Suprapubic skin (tissue), 4 donors: ENCODE results near the gene PLCL2. TPM values are rescaled to one million over a fixed set of nuclear protein-coding genes. Genes with fewer than 3 reads are reported as not detected.
A peak's percentile ranks its signal among the peaks of the same experiment; 100 is the strongest.

Source experiments
- DNase-seq, 2 donors: peaks; one replicate each; pipeline ENCODE4 v3.0.0-alpha.2; 2019; ENCODE audit warnings: low spot score in 2 of 2
- H3K27ac ChIP-seq: fragments of 200-600 bp; sonication (generic); one replicate; pipeline ENCODE4 v1.5.1; 2019
- H3K27me3 ChIP-seq: fragments of 200-600 bp; sonication (generic); one replicate; pipeline ENCODE4 v1.5.1; 2019
- H3K36me3 ChIP-seq: fragments of 200-600 bp; sonication (generic); one replicate; pipeline ENCODE4 v1.5.1; 2019
- H3K4me1 ChIP-seq: fragments of 200-600 bp; sonication (generic); one replicate; pipeline ENCODE4 v1.5.1; 2019
- H3K4me3 ChIP-seq: fragments of 200-600 bp; sonication (generic); one replicate; pipeline ENCODE4 v1.5.1; 2019; ENCODE audit warnings: mild to moderate bottlenecking
- H3K9me3 ChIP-seq: fragments of 200-600 bp; sonication (generic); one replicate; pipeline ENCODE4 v1.5.1; 2019
- EP300 ChIP-seq: sonication (generic); formaldehyde crosslinking; IDR thresholded peaks from one replicate; pipeline ENCODE4 v1.6.1; 2017; ENCODE audit warnings: antibody characterized with exemption
- POLR2A ChIP-seq, 2 donors: fragments of 450-650 bp; IDR thresholded peaks; one replicate each; pipeline ENCODE4 v1.6.1; 2017; ENCODE audit warnings: antibody characterized with exemption in 2 of 2, mild to moderate bottlenecking in 2 of 2, moderate library complexity in 2 of 2
- POLR2AphosphoS5 ChIP-seq, 3 donors: sonication (generic); formaldehyde crosslinking; IDR thresholded peaks; one replicate each; pipeline ENCODE4 v1.6.1; 2017; ENCODE audit warnings: antibody characterized with exemption in 3 of 3
- WGBS: methylation state at CpG from one replicate; pipeline ENCODE4 v1.1.5; 2018; 5-methylcytosine and 5-hydroxymethylcytosine counted together
- total RNA-seq, 4 donors: library from RNA; depleted of rRNA; stranded (reverse); fragments of >200 nt; gene quantifications; one replicate each; pipeline ENCODE4 v1.1.0, GENCODE V29; 2016
- TF ChIP-seq, protein P1 (sequence below), 2 donors: fragments of 200-600 bp in 1 of 2; fragments of 450-650 bp in 1 of 2; sonication (generic) in 1 of 2; IDR thresholded peaks; one replicate each; pipeline ENCODE4 v1.5.1; 2016 to 2019; ENCODE audit warnings: antibody characterized with exemption in 2 of 2, mild to moderate bottlenecking in 1 of 2, moderate library complexity in 1 of 2

PLCL2 gene
- total RNA-seq, 4 donors from 2014 or later: 1.5 to 4.2 (median 1.9) TPM

- Histone ChIP-seq H3K27me3 (no peaks in the 10 kb centered on the region), H3K36me3 (no peaks in the 10 kb centered on the region), H3K9me3 (no peaks in the 10 kb centered on the region), H3K27ac (no peak overlapping the region), H3K4me3 (no peak overlapping the region), H3K4me1 (no peaks in the 10 kb centered on the region)
- 81% methylated on average over 1 of the region's 1 CpG for WGBS
- no peak for DNase-seq
- TF ChIP-seq, protein P1, sequence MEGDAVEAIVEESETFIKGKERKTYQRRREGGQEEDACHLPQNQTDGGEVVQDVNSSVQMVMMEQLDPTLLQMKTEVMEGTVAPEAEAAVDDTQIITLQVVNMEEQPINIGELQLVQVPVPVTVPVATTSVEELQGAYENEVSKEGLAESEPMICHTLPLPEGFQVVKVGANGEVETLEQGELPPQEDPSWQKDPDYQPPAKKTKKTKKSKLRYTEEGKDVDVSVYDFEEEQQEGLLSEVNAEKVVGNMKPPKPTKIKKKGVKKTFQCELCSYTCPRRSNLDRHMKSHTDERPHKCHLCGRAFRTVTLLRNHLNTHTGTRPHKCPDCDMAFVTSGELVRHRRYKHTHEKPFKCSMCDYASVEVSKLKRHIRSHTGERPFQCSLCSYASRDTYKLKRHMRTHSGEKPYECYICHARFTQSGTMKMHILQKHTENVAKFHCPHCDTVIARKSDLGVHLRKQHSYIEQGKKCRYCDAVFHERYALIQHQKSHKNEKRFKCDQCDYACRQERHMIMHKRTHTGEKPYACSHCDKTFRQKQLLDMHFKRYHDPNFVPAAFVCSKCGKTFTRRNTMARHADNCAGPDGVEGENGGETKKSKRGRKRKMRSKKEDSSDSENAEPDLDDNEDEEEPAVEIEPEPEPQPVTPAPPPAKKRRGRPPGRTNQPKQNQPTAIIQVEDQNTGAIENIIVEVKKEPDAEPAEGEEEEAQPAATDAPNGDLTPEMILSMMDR (IDR thresholded peaks at IDR 0.05): no peak
- TF ChIP-seq POLR2AphosphoS5 (IDR thresholded peaks at IDR 0.05) (no peak), EP300 (no peak), POLR2A (IDR thresholded peaks at IDR 0.05) (no peak)
These were observed 142.6 kb downstream of the PLCL2 start for GRCh38 chr3:17027318-17027717.

DNA sequence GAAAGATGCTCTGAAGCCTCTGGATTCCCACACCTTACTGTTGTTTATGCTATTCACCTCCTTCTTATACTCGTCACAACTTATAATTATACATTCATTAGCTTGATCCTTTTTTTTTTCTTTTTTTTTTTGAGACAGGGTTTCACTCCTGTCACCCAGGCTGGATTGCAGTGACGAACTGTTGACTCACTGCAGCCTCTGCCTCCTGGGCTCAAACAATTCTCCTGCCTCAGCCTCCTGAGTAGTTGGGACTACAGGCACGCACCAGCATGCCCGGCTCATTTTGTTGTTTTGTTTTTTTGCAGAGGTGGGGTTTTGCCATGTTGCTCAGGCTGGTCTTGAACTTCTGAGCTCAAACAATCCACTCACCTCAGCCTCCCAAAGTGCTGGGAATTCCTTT lies 143.6 kb downstream of the PLCL2 start:
- no peaks in the 10 kb centered on the region for H3K36me3 ChIP-seq
- DNase-seq: no peak
- TF ChIP-seq POLR2A (IDR thresholded peaks at IDR 0.05): no peak
- TF ChIP-seq, protein P1 (IDR thresholded peaks at IDR 0.05): no peak
- TF ChIP-seq POLR2AphosphoS5 (IDR thresholded peaks at IDR 0.05): no peak
- no peak for TF ChIP-seq EP300
- H3K27ac ChIP-seq: no peak overlapping the region
- H3K4me3 ChIP-seq: no peak overlapping the region
- no peaks in the 10 kb centered on the region for H3K4me1 ChIP-seq
- no peaks in the 10 kb centered on the region for H3K9me3 ChIP-seq
- 83% methylated on average over 4 of the region's 4 CpGs for WGBS
- no peaks in the 10 kb centered on the region for H3K27me3 ChIP-seq

GRCh38 chr3:17030438-17030837 lies 145.7 kb downstream of the PLCL2 start:
- DNase-seq: no peak
- no peaks in the 10 kb centered on the region for H3K36me3 ChIP-seq

DNA sequence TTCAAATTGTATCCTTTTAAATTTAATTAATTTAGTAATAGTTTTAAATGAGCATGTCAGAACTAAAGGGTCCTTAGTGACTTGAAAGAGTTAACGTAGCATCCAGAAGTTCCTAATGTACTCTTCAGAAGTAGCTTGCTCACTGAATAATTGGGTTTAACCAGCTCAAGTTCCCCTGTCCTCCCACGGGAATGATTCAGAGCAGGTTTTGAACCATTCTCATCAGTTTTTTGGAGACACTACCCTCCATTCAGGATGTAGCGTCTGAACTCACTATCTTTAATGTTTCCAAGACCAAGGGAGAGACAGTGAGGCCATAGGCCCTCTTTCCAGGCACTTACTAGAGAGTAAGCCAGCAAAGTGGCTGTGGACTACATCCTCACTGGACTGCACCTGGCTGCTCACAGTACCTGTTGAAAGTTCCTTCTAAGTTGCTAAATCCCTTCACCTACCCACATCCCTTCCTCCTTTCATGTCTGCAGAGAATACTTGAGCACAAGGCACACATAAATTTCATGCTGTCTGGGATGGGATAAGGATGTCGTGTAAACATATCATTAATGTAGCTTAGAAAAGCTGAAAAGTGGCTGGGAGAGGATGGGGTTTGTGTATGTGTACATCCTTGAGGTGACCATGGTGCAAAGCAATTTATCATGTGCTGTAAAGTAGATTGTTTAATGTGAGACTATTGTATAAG lies 146.3 kb downstream of the PLCL2 start:
- Histone ChIP-seq H3K36me3 (no peaks in the 10 kb centered on the region), H3K4me3 (no peak overlapping the region), H3K4me1 (no peaks in the 10 kb centered on the region), H3K27me3 (no peaks in the 10 kb centered on the region), H3K9me3 (no peaks in the 10 kb centered on the region), H3K27ac (no peak overlapping the region)
- DNase-seq: no peak
- TF ChIP-seq EP300 (no peak), POLR2A (IDR thresholded peaks at IDR 0.05) (no peak)
- TF ChIP-seq, protein P1 (IDR thresholded peaks at IDR 0.05): no peak
- WGBS: 81% methylated on average over 4 of the region's 4 CpGs

More at GRCh38 chr3:17030438-17030837, 145.7 kb downstream of the PLCL2 start:
- no peak for TF ChIP-seq EP300
- TF ChIP-seq POLR2AphosphoS5 (IDR thresholded peaks at IDR 0.05): no peak
- TF ChIP-seq, protein P1 (IDR thresholded peaks at IDR 0.05): no peak
- TF ChIP-seq POLR2A (IDR thresholded peaks at IDR 0.05): no peak
- Histone ChIP-seq H3K4me1 (no peaks in the 10 kb centered on the region), H3K27me3 (no peaks in the 10 kb centered on the region), H3K27ac (no peak overlapping the region), H3K4me3 (no peak overlapping the region), H3K9me3 (no peaks in the 10 kb centered on the region)
- 63% methylated on average over 3 of the region's 3 CpGs for WGBS

GRCh38 chr3:17032407-17033034 lies 147.8 kb downstream of the PLCL2 start:
- Histone ChIP-seq H3K4me1 (no peaks in the 10 kb centered on the region), H3K27ac (no peak overlapping the region), H3K9me3 (no peaks in the 10 kb centered on the region), H3K4me3 (no peak overlapping the region), H3K36me3 (no peaks in the 10 kb centered on the region), H3K27me3 (no peaks in the 10 kb centered on the region)
- TF ChIP-seq POLR2A (IDR thresholded peaks at IDR 0.05): no peak
- TF ChIP-seq, protein P1 (IDR thresholded peaks at IDR 0.05): peak in 1 of 2 donors; percentile 15
- no peak for DNase-seq
- 55% methylated on average over 3 of the region's 3 CpGs for WGBS
